ENCODE results near the gene CDK6.
A peak's percentile ranks its signal among the peaks of the same experiment; 100 is the strongest.

GRCh38 chr7:92691578-92691977 is 144.8 kb downstream of the CDK6 start:
- no peak for TF ChIP-seq POLR2A (IDR thresholded peaks at IDR 0.05; ENCODE audit: low read depth)
- peak; percentile 42 to 59 (median 59) for TF ChIP-seq CTCF (IDR thresholded peaks at IDR 0.05)
- TF ChIP-seq POLR2AphosphoS5 (IDR thresholded peaks at IDR 0.05): no peak
